IMR-90 (cell line): Measurements from ENCODE around the gene CDH1.

ENCODE experiments used
- CEBPB ChIP-seq: IDR thresholded peaks from 2 replicates; pipeline ENCODE4 v1.6.1; 2012; ENCODE audit warnings: low read depth, low read length, improper control_type of control experiment
- FOS ChIP-seq: fragments of 150-350 bp; IDR thresholded peaks from 2 replicates; pipeline ENCODE4 v1.6.1; 2016; ENCODE audit warnings: low read depth, low read length
- POLR2A ChIP-seq: IDR thresholded peaks from 2 replicates; pipeline ENCODE4 v1.6.1; 2012; ENCODE audit warnings: mild to moderate bottlenecking, low read depth, low read length
- RCOR1 ChIP-seq: IDR thresholded peaks from 2 replicates; pipeline ENCODE4 v1.6.1; 2012; ENCODE audit warnings: mild to moderate bottlenecking, low read length, improper control_type of control experiment; ENCODE audit not compliant: insufficient replicate concordance
- TF ChIP-seq, protein P1 (sequence below): conservative IDR thresholded peaks from 2 replicates; pipeline ENCODE4 v1.5.1; 2012; ENCODE audit warnings: mild to moderate bottlenecking, low read depth, low read length, improper control_type of control experiment

DNA sequence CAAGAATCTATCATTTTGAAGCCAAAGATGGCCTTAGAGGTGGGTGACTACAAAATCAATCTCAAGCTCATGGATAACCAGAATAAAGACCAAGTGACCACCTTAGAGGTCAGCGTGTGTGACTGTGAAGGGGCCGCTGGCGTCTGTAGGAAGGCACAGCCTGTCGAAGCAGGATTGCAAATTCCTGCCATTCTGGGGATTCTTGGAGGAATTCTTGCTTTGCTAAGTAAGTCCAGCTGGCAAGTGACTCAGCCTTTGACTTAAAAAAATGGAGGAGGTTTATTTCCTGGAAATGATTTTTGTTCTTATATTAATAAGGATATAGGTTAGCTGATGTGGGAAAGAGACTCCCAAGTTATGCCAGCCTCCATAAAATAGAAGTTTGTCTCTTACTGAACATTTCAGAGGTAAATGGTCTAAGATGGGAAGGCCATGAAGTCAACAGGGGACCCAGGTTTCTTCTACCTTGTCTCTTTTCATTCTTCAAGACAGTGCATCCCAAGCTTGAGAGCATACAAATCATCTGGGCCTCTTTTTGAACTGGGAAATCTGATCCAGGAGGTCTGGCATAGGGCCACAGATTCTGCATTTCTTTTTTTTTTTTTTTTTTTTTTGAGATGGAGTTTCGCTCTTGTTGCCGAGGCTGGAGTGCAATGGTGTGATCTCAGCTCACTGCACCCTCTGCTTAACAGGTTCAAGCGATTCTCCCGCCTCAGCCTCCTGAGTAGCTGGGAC lies 86.5 kb downstream of the CDH1 start:
- peak; percentile 30; the same call in 1 of the 2 replicates for TF ChIP-seq FOS
- TF ChIP-seq, protein P1, sequence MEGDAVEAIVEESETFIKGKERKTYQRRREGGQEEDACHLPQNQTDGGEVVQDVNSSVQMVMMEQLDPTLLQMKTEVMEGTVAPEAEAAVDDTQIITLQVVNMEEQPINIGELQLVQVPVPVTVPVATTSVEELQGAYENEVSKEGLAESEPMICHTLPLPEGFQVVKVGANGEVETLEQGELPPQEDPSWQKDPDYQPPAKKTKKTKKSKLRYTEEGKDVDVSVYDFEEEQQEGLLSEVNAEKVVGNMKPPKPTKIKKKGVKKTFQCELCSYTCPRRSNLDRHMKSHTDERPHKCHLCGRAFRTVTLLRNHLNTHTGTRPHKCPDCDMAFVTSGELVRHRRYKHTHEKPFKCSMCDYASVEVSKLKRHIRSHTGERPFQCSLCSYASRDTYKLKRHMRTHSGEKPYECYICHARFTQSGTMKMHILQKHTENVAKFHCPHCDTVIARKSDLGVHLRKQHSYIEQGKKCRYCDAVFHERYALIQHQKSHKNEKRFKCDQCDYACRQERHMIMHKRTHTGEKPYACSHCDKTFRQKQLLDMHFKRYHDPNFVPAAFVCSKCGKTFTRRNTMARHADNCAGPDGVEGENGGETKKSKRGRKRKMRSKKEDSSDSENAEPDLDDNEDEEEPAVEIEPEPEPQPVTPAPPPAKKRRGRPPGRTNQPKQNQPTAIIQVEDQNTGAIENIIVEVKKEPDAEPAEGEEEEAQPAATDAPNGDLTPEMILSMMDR, result no peak
- no peak for TF ChIP-seq POLR2A
- TF ChIP-seq RCOR1, result no peak
- no peak for TF ChIP-seq CEBPB
